Measurements from ENCODE around the gene INSL6.
A peak's percentile ranks its signal among the peaks of the same experiment; 100 is the strongest.
"Not testable (repeated sequence)": the region's sequence is repeated elsewhere in the genome, so short reads cannot be mapped to it uniquely, and the experiment has no call there.

Gene INSL6

DNA sequence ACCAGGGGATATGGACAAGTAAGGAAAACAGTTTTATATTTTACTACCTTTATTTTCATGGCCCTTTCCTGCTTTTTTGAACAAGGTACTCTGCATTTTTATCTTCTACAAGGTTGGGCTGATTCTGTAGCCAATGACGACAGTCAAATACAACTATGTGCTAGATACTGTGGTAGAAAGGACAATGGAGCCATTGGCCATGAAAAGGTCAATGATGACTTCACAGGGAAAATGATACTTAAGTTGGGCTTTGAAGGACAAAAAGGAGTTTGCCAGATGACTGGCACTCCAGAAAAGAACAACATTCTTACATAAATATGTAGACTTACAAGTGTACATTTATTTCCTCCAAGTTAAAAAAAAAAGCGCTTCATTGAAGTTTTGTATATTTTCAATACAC, 663 bp downstream of the INSL6 start:
- Histone ChIP-seq H3K4me3 (no peak overlapping the region), H3K4me1 (peaks cover 0 to 9% (median 0%) of the 10 kb centered on the region in 10 experiments; a peak in 2 of 20 replicates), H3K27me3 (no peaks in the 10 kb centered on the region), H4K20me1 (no peaks in the 10 kb centered on the region), H3K9me3 (replicated peaks in 1 of 11) (peaks cover 12 to 20% (median 14%) of the 10 kb centered on the region in 11 experiments), H3K27ac (no peak overlapping the region), H3K9ac (no peak overlapping the region), H3K4me2 (no peak overlapping the region), H3K36me3 (no peaks in the 10 kb centered on the region)
- no peak for TF ChIP-seq Cebpa-rat (IDR thresholded peaks at IDR 0.05)

GRCh38 chr9:5180631-5181030, 4.8 kb downstream of the INSL6 start:
- H3K4me3 ChIP-seq, H3K27ac ChIP-seq, H3K27me3 ChIP-seq, H3K4me2 ChIP-seq, H3K9ac ChIP-seq, H3K4me1 ChIP-seq, H4K20me1 ChIP-seq, H3K36me3 ChIP-seq: not testable (repeated sequence)
- H3K9me3 ChIP-seq (replicated peaks in 1 of 11) = peaks cover 18 to 46% (median 30%) of the 10 kb centered on the region in 11 experiments

GRCh38 chr9:5178126-5178805, 7.2 kb downstream of the INSL6 start:
- H3K27me3 ChIP-seq = no peaks in the 10 kb centered on the region
- no peak overlapping the region for H3K9ac ChIP-seq
- H3K4me3 ChIP-seq = no peak overlapping the region
- peak overlapping the region in 1 of 11 experiments; percentile 32; a peak in 2 of 22 replicates for H3K4me2 ChIP-seq
- H3K27ac ChIP-seq = no peak overlapping the region
- H3K4me1 ChIP-seq = peaks cover 0 to 5% (median under 1%) of the 10 kb centered on the region in 10 experiments; a peak in 4 of 20 replicates
- H3K36me3 ChIP-seq = no peaks in the 10 kb centered on the region
- H4K20me1 ChIP-seq = no peaks in the 10 kb centered on the region
- TF ChIP-seq Cebpa-rat (IDR thresholded peaks at IDR 0.05) = no peak
- H3K9me3 ChIP-seq (replicated peaks in 1 of 11) = peaks cover 17 to 40% (median 26%) of the 10 kb centered on the region in 11 experiments

GRCh38 chr9:5146241-5146640, 39.2 kb downstream of the INSL6 start:
- H3K27ac ChIP-seq = no peak overlapping the region
- H4K20me1 ChIP-seq = peaks cover 0 to 21% (median 0%) of the 10 kb centered on the region in 11 experiments; a peak in 2 of 22 replicates
- H3K36me3 ChIP-seq = peaks cover 0 to 92% (median 28%) of the 10 kb centered on the region in 11 experiments; a peak in 12 of 22 replicates
- H3K4me2 ChIP-seq = no peak overlapping the region
- TF ChIP-seq Cebpa-rat (IDR thresholded peaks at IDR 0.05) = no peak
- no peak overlapping the region for H3K9ac ChIP-seq
- peaks cover 6 to 31% (median 21%) of the 10 kb centered on the region in 11 experiments; a peak in 15 of 22 replicates for H3K9me3 ChIP-seq (replicated peaks in 1 of 11)
- no peaks in the 10 kb centered on the region for H3K4me1 ChIP-seq
- H3K27me3 ChIP-seq = no peaks in the 10 kb centered on the region
- H3K4me3 ChIP-seq = no peak overlapping the region

- peaks cover 0 to 89% (median 28%) of the 10 kb centered on the region in 11 experiments; a peak in 12 of 22 replicates for H3K36me3 ChIP-seq
- no peak overlapping the region for H3K9ac ChIP-seq
- peaks cover 0 to 21% (median 0%) of the 10 kb centered on the region in 11 experiments; a peak in 2 of 22 replicates for H4K20me1 ChIP-seq
- H3K4me1 ChIP-seq = no peaks in the 10 kb centered on the region
- H3K4me2 ChIP-seq = no peak overlapping the region
- H3K9me3 ChIP-seq (replicated peaks in 1 of 11) = peaks cover 6 to 31% (median 21%) of the 10 kb centered on the region in 11 experiments; a peak in 15 of 22 replicates
- H3K27me3 ChIP-seq = no peaks in the 10 kb centered on the region
- H3K4me3 ChIP-seq = no peak overlapping the region
- TF ChIP-seq Cebpa-rat (IDR thresholded peaks at IDR 0.05) = no peak
- H3K27ac ChIP-seq = no peak overlapping the region
Observed at GRCh38 chr9:5144217-5144616, 41.2 kb downstream of the INSL6 start.

DNA sequence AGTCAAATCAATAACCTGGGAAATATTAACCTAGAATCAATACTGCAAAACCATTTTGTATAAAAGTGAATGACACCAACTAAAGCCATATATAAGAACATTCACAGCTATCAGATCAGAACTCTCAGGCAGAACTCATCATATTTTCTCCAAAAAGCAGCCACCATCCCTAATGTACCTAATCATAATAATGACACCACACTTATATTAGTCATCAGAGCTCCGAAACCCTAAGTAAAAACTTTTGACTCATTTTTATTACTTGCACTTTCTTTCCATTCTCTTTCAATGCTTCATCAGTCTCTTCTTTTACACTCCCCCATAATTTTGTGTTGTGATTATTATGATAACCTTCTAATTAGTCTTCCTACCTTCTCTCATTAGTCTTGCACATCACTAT, 45.3 kb downstream of the INSL6 start:
- H4K20me1 ChIP-seq = no peaks in the 10 kb centered on the region
- no peaks in the 10 kb centered on the region for H3K4me1 ChIP-seq
- no peak overlapping the region for H3K9ac ChIP-seq
- no peaks in the 10 kb centered on the region for H3K27me3 ChIP-seq
- TF ChIP-seq Cebpa-rat (IDR thresholded peaks at IDR 0.05) = no peak
- no peak overlapping the region for H3K4me3 ChIP-seq
- no peak overlapping the region for H3K4me2 ChIP-seq
- peaks cover 6 to 29% (median 17%) of the 10 kb centered on the region in 11 experiments; a peak in 15 of 22 replicates for H3K9me3 ChIP-seq (replicated peaks in 1 of 11)
- peaks cover 0 to 50% (median 11%) of the 10 kb centered on the region in 11 experiments; a peak in 12 of 22 replicates for H3K36me3 ChIP-seq
- no peak overlapping the region for H3K27ac ChIP-seq

GRCh38 chr9:5122516-5122915, 62.9 kb downstream of the INSL6 start:
- H3K27me3 ChIP-seq = 0 out of 22 replicates have a peak, but pooled peaks cover 0 to 3% (median 0%) of the 10 kb centered on the region in 11 experiments
- no peak for TF ChIP-seq Cebpa-rat (IDR thresholded peaks at IDR 0.05)

DNA sequence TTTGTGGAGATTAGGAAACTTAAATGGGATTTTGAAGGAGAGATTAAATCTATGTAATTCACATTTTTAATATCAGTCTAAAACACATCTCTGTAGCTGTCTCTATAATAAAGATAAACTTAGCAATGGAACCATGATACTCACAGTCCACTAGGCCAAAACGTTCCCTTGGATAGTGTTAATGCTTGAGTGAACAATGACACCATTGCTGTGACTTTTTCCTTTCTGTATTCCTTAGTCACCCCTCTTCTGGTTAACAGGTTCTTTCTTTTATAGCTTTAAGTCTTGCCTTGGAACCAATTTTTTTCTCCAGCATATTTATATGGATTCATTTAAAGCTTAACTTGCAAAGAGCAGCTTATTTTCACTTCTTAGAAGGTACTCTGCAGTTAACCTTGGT, 63.3 kb downstream of the INSL6 start:
- Histone ChIP-seq H3K27ac (no peak overlapping the region), H3K4me1 (peaks cover 0 to 15% (median 3%) of the 10 kb centered on the region in 10 experiments; a peak in 8 of 20 replicates), H3K4me2 (no peak overlapping the region), H4K20me1 (peaks cover 0 to 5% (median 0%) of the 10 kb centered on the region in 11 experiments; a peak in 2 of 22 replicates), H3K27me3 (0 out of 22 replicates have a peak, but pooled peaks cover 0 to 3% (median 0%) of the 10 kb centered on the region in 11 experiments), H3K9ac (no peak overlapping the region), H3K36me3 (peaks cover 11 to 87% (median 29%) of the 10 kb centered on the region in 11 experiments; a peak in 19 of 22 replicates), H3K4me3 (no peak overlapping the region), H3K9me3 (replicated peaks in 1 of 11) (peaks cover 0 to 8% (median 0%) of the 10 kb centered on the region in 11 experiments; a peak in 1 of 22 replicates)
- TF ChIP-seq Cebpa-rat (IDR thresholded peaks at IDR 0.05) = no peak

More at GRCh38 chr9:5122516-5122915, 62.9 kb downstream of the INSL6 start:
- H3K4me3 ChIP-seq = no peak overlapping the region
- 0 out of 22 replicates have a peak, but pooled peaks cover 0 to 4% (median 0%) of the 10 kb centered on the region in 11 experiments for H4K20me1 ChIP-seq
- no peak overlapping the region for H3K9ac ChIP-seq
- H3K27ac ChIP-seq = no peak overlapping the region
- peaks cover 0 to 15% (median 3%) of the 10 kb centered on the region in 10 experiments; a peak in 8 of 20 replicates for H3K4me1 ChIP-seq
- H3K4me2 ChIP-seq = no peak overlapping the region
- peaks cover 0 to 8% (median 0%) of the 10 kb centered on the region in 11 experiments; a peak in 1 of 22 replicates for H3K9me3 ChIP-seq (replicated peaks in 1 of 11)
- peaks cover 11 to 88% (median 29%) of the 10 kb centered on the region in 11 experiments; a peak in 19 of 22 replicates for H3K36me3 ChIP-seq

- H3K4me3 ChIP-seq = no peak overlapping the region
- H3K9ac ChIP-seq = no peak overlapping the region
- TF ChIP-seq Cebpa-rat (IDR thresholded peaks at IDR 0.05) = no peak
- peaks cover 0 to 56% (median 18%) of the 10 kb centered on the region in 11 experiments; a peak in 19 of 22 replicates for H3K36me3 ChIP-seq
- no peaks in the 10 kb centered on the region for H3K27me3 ChIP-seq
- peaks cover 0 to 21% (median 0%) of the 10 kb centered on the region in 11 experiments; a peak in 2 of 22 replicates for H4K20me1 ChIP-seq
- no peak overlapping the region for H3K27ac ChIP-seq
- no peaks in the 10 kb centered on the region for H3K4me1 ChIP-seq
- H3K4me2 ChIP-seq = no peak overlapping the region
- peaks cover 0 to 42% (median 20%) of the 10 kb centered on the region in 11 experiments for H3K9me3 ChIP-seq (replicated peaks in 1 of 11)
Observed at GRCh38 chr9:5113994-5114748, 71.3 kb downstream of the INSL6 start.

All from BLaER1 treated with 17β-estradiol and CSF1 and Interleukin-3, amounts not matched to agents 10 nM and 100 nM (cell line).